ENCODE data around the gene SERTAD1. TPM values are rescaled to one million over a fixed set of nuclear protein-coding genes. Genes with fewer than 3 reads are reported as not detected.
A peak's percentile ranks its signal among the peaks of the same experiment; 100 is the strongest.

Gene SERTAD1
- total RNA-seq, 1 donor from 2014 or later: 2.4 TPM

DNA sequence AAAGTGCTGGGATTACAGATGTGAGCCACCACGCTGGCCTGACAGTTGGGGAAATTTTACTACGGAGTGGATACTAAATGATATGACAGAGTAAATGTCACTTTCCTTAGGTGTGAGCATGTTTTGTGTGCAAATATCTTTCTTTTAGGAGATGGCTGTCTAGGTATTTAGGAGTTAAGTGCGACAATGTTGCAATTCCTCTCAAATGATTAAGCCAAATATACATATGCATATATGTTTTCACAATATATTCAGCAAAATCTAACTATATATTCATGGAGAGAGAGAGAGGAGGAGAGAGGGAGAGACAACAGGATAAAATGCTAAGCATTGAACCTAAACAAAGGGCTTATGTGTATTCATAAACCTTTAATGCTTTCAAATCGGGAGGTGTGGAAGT, 23.7 kb upstream of the SERTAD1 start:
- no peaks in the 10 kb centered on the region for H3K79me2 ChIP-seq (ENCODE audit: low read depth)
- Mint-ChIP-seq H3K27ac (peak overlapping the region; percentile 24), H3K4me3 (no peak overlapping the region), H3K9me3 (no peaks in the 10 kb centered on the region), H3K27me3 (ENCODE audit: insufficient read depth, low read depth) (peaks cover 7% of the 10 kb centered on the region), H3K36me3 (no peaks in the 10 kb centered on the region), H3K4me1 (peaks cover 19% of the 10 kb centered on the region)
- H3K9me3 ChIP-seq (ENCODE audit: low read depth): no peaks in the 10 kb centered on the region
- no peak overlapping the region for H3K27ac ChIP-seq
- no peak for DNase-seq (ENCODE audit: low spot score)
- H3K4me1 ChIP-seq: peaks cover 14% of the 10 kb centered on the region
- no peaks in the 10 kb centered on the region for H3K27me3 ChIP-seq
- no peak overlapping the region for H3K9ac ChIP-seq
- TF ChIP-seq, protein P1, sequence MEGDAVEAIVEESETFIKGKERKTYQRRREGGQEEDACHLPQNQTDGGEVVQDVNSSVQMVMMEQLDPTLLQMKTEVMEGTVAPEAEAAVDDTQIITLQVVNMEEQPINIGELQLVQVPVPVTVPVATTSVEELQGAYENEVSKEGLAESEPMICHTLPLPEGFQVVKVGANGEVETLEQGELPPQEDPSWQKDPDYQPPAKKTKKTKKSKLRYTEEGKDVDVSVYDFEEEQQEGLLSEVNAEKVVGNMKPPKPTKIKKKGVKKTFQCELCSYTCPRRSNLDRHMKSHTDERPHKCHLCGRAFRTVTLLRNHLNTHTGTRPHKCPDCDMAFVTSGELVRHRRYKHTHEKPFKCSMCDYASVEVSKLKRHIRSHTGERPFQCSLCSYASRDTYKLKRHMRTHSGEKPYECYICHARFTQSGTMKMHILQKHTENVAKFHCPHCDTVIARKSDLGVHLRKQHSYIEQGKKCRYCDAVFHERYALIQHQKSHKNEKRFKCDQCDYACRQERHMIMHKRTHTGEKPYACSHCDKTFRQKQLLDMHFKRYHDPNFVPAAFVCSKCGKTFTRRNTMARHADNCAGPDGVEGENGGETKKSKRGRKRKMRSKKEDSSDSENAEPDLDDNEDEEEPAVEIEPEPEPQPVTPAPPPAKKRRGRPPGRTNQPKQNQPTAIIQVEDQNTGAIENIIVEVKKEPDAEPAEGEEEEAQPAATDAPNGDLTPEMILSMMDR (IDR thresholded peaks at IDR 0.05): no peak
- no peak for TF ChIP-seq EZH2phosphoT487 (IDR thresholded peaks at IDR 0.05)
- no peak for TF ChIP-seq EZH2 (IDR thresholded peaks at IDR 0.05)
- peaks cover 21% of the 10 kb centered on the region for H3F3A ChIP-seq (ENCODE audit: low read depth)
- no peak overlapping the region for H3K4me3 ChIP-seq
- H3K4me2 ChIP-seq: no peak overlapping the region
- H2AFZ ChIP-seq (replicated peaks): no peak overlapping the region
- H4K20me1 ChIP-seq (ENCODE audit: low read depth): no peaks in the 10 kb centered on the region
- H3K36me3 ChIP-seq: no peaks in the 10 kb centered on the region

DNA sequence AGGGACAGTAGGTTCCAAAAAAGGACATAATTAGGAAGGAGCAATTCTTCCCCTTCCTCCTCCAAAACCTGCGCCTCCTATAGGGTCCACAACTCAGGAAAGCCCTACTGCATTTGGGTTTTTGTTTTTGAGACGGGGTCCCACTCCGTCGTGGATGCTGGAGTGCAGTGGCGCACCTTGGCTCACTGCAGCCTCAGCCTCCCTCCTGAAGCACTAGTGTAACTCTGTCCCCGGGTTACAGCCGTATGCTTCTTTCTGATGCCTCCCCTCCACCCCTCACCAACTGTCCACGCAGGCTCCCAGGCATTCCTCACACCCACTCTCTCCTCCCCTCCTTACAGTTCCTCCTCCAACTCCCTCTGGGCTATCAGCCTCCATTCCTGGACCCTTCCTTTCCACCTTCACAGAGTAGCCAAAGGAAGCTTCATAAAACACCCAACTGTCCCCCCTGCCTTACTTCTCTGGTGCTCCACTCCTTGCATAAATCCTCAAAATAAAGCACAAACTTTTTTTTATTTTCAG, 20.5 kb upstream of the SERTAD1 start:
- TF ChIP-seq, protein P1 (IDR thresholded peaks at IDR 0.05): no peak
- no peak for TF ChIP-seq EZH2 (IDR thresholded peaks at IDR 0.05)
- no peak for TF ChIP-seq EZH2phosphoT487 (IDR thresholded peaks at IDR 0.05)
- no peak for DNase-seq (ENCODE audit: low spot score)
- Histone ChIP-seq H3K4me1 (peaks cover 18% of the 10 kb centered on the region), H3K9ac (no peak overlapping the region), H3K79me2 (ENCODE audit: low read depth) (peaks cover 24% of the 10 kb centered on the region), H3K4me2 (peak overlapping the region; percentile 56), H3K4me3 (no peak overlapping the region), H3K27me3 (no peaks in the 10 kb centered on the region), H3K36me3 (no peaks in the 10 kb centered on the region), H3F3A (ENCODE audit: low read depth) (peaks cover 34% of the 10 kb centered on the region), H4K20me1 (ENCODE audit: low read depth) (peaks cover 16% of the 10 kb centered on the region), H3K27ac (peak overlapping the region; percentile 85), H3K9me3 (ENCODE audit: low read depth) (no peaks in the 10 kb centered on the region), H2AFZ (replicated peaks) (peak overlapping the region; percentile 53)
- Mint-ChIP-seq H3K9me3 (no peaks in the 10 kb centered on the region), H3K4me1 (peaks cover 25% of the 10 kb centered on the region), H3K27me3 (ENCODE audit: insufficient read depth, low read depth) (peaks cover 2% of the 10 kb centered on the region), H3K4me3 (peak overlapping the region; percentile 75), H3K27ac (peak overlapping the region; percentile 91), H3K36me3 (peaks cover 3% of the 10 kb centered on the region)

DNA sequence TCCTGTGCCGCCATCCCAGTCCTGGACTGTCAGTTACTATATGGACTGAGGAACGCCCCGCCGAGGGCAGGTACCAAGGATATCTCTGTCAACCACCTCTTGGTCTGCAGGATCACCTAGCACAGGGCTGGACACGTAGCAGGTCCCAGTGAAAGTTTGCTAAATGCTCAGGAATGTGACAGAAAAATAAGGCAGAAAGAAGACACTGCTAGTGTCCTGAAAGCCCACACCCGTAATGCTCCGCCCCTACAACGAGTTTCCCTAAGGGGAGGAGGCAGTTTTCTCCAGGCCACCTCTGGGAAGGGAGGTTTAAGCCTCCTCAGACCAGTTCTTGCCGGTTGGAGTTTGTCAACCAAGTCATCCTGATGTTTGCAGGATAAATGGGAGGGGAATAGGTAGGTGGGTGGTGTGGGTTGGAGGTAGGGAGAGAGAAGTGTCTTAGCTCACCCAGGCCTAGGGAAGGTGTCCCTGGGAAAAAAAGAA, 20.0 kb upstream of the SERTAD1 start:
- no peaks in the 10 kb centered on the region for H3K9me3 Mint-ChIP-seq
- H3K79me2 ChIP-seq (ENCODE audit: low read depth): peaks cover 29% of the 10 kb centered on the region
- no peak overlapping the region for H3K4me3 ChIP-seq
- H2AFZ ChIP-seq (replicated peaks): peak overlapping the region; percentile 53
- H3K27ac Mint-ChIP-seq: peak overlapping the region; percentile 93
- peak overlapping the region; percentile 85 for H3K27ac ChIP-seq
- TF ChIP-seq EZH2 (IDR thresholded peaks at IDR 0.05) (no peak), EZH2phosphoT487 (IDR thresholded peaks at IDR 0.05) (no peak)
- TF ChIP-seq, protein P1 (IDR thresholded peaks at IDR 0.05): no peak
- H3F3A ChIP-seq (ENCODE audit: low read depth): peaks cover 39% of the 10 kb centered on the region
- H3K4me2 ChIP-seq: peak overlapping the region; percentile 56
- H3K27me3 ChIP-seq: no peaks in the 10 kb centered on the region
- H3K36me3 Mint-ChIP-seq: peaks cover 3% of the 10 kb centered on the region
- peaks cover 21% of the 10 kb centered on the region for H4K20me1 ChIP-seq (ENCODE audit: low read depth)
- no peaks in the 10 kb centered on the region for H3K9me3 ChIP-seq (ENCODE audit: low read depth)
- H3K4me1 Mint-ChIP-seq: peaks cover 30% of the 10 kb centered on the region
- DNase-seq (ENCODE audit: low spot score): peak; percentile 78
- H3K4me1 ChIP-seq: peaks cover 18% of the 10 kb centered on the region
- H3K4me3 Mint-ChIP-seq: peak overlapping the region; percentile 81
- H3K9ac ChIP-seq: no peak overlapping the region
- H3K36me3 ChIP-seq: no peaks in the 10 kb centered on the region
- H3K27me3 Mint-ChIP-seq (ENCODE audit: insufficient read depth, low read depth): peaks cover 2% of the 10 kb centered on the region

All from neural progenitor cell (in vitro differentiated cells).